Skeletal muscle tissue (tissue), 4 donors: ENCODE results near the gene RSPH1. TPM values are rescaled to one million over a fixed set of nuclear protein-coding genes. Genes with fewer than 3 reads are reported as not detected.

Experiments used
- H3K27ac ChIP-seq: one replicate; pipeline ENCODE4 v1.7.0; 2013; ENCODE audit warnings: mild to moderate bottlenecking, low read depth, low read length, inconsistent platforms
- H3K27me3 ChIP-seq, 3 donors: one replicate each; pipeline ENCODE4 v1.7.0; 2013; ENCODE audit warnings: low read length in 3 of 3; ENCODE audit not compliant: control insufficient read depth in 3 of 3, insufficient read depth in 3 of 3
- H3K36me3 ChIP-seq, 3 donors: one replicate each; pipeline ENCODE4 v1.7.0; 2013; ENCODE audit warnings: low read length in 3 of 3; ENCODE audit not compliant: control insufficient read depth in 3 of 3, insufficient read depth in 3 of 3
- H3K4me1 ChIP-seq, 3 donors: one replicate each; pipeline ENCODE4 v1.7.0; 2013; ENCODE audit warnings: low read length in 3 of 3, mild to moderate bottlenecking in 3 of 3; ENCODE audit not compliant: control insufficient read depth in 3 of 3, insufficient read depth in 3 of 3
- H3K4me3 ChIP-seq, 3 donors: one replicate each; pipeline ENCODE4 v1.7.0; 2013; ENCODE audit warnings: low read length in 3 of 3
- H3K9ac ChIP-seq, 3 donors: one replicate each; pipeline ENCODE4 v1.7.0; 2013; ENCODE audit warnings: low read length in 3 of 3, mild to moderate bottlenecking in 3 of 3, moderate library complexity in 2 of 3, low read depth in 1 of 3
- H3K9me3 ChIP-seq, 3 donors: one replicate each; pipeline ENCODE4 v1.7.0; 2013; ENCODE audit warnings: low read length in 3 of 3; ENCODE audit not compliant: control insufficient read depth in 3 of 3
- total RNA-seq: library from RNA; depleted of rRNA; stranded (reverse); fragments of >200 nt; gene quantifications from one replicate; pipeline ENCODE4 v1.2.3, GENCODE V29; 2014
- donor health status: Osteomylitis.

RSPH1 gene
- total RNA-seq, 1 donor from 2014 or later = not detected

GRCh38 chr21:42490720-42491119 is 5.3 kb downstream of the RSPH1 start:
- Histone ChIP-seq H3K4me3 (no peak overlapping the region), H3K36me3 (no peaks in the 10 kb centered on the region), H3K9me3 (no peaks in the 10 kb centered on the region), H3K27me3 (peaks cover 0 to 6% (median 3%) of the 10 kb centered on the region in 3 donors), H3K9ac (no peak overlapping the region), H3K4me1 (peaks cover 4 to 5% (median 5%) of the 10 kb centered on the region in 3 donors), H3K27ac (no peak overlapping the region)

GRCh38 chr21:42489991-42490390 is 6.0 kb downstream of the RSPH1 start:
- Histone ChIP-seq H3K9ac (no peak overlapping the region), H3K4me3 (no peak overlapping the region), H3K9me3 (no peaks in the 10 kb centered on the region), H3K27ac (no peak overlapping the region), H3K36me3 (no peaks in the 10 kb centered on the region), H3K4me1 (no peaks in the 10 kb centered on the region), H3K27me3 (peaks cover 0 to 7% (median 3%) of the 10 kb centered on the region in 3 donors)

DNA sequence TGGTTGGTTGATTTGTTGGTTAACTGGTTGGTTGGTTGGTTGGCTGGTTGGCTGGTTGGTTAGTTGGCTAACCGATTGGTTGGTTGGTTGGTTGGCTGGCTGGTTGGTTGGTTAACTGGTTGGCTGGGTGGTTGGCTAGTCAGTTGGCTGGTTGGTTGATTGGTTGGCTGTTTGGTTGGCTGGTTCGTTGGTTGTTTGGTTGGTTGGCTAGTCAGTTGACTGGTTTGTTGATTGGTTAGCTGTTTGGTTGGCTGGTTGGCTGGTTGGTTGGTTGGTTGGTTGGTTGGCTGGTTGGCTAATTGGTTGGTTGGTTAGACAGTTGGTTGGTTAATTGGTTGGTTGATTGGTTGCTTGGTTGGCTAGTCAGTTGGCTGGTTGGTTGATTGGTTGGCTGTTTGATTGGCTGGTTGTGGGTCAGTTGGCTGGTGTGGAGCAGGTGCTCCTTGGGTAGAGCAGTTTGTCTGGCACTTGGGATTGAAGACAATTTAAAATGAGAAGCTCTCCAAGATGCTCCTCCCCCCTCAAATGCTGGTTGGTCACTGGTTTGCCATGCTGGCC is 6.9 kb downstream of the RSPH1 start:
- Histone ChIP-seq H3K36me3 (no peaks in the 10 kb centered on the region), H3K9ac (no peak overlapping the region), H3K9me3 (no peaks in the 10 kb centered on the region), H3K4me1 (no peaks in the 10 kb centered on the region), H3K4me3 (no peak overlapping the region), H3K27me3 (peaks cover 0 to 7% (median 3%) of the 10 kb centered on the region in 3 donors), H3K27ac (no peak overlapping the region)

DNA sequence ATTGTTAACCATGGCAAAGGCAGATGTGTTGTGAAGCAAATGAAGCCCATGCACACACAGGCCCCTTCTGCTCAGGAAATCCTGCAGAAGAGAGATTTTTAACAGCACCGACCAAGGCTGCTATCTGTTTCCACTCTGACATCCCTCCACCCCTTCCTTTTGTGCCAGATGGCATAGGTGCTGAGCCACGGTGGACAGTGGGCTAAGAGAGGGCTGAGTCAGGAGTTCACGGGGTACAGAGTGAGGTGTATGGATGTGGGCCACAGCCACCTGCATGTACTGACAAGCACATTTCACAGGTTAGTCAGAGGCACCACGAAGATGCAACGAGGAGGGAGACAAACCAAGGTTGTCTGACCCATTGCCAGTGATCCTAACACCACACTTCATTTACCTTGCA is 9.5 kb downstream of the RSPH1 start:
- Histone ChIP-seq H3K4me1 (no peaks in the 10 kb centered on the region), H3K9ac (no peak overlapping the region), H3K27ac (no peak overlapping the region), H3K4me3 (no peak overlapping the region), H3K9me3 (no peaks in the 10 kb centered on the region), H3K36me3 (no peaks in the 10 kb centered on the region), H3K27me3 (peaks cover 0 to 7% (median 3%) of the 10 kb centered on the region in 3 donors)

DNA sequence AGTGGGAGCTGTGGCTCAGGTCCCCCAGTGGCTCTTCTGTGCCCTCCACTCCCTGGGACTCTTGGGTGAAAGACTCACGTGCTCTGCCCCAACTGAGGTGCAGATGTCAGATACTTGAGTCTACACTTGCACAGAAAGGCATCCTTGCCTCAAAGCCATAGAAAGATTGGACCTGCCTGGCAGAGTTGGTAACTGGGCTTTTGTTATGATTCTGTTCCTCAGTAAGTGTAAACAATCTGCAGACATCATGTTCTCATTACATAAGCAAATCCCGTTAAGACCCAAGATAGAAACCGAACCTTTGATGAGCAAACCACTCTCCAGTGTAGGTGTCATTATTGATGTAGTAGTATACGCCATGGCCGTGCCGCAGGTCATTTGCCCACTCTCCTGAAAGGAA is 10.0 kb downstream of the RSPH1 start:
- H3K9ac ChIP-seq = no peak overlapping the region
- no peak overlapping the region for H3K27ac ChIP-seq
- H3K36me3 ChIP-seq = no peaks in the 10 kb centered on the region
- no peaks in the 10 kb centered on the region for H3K9me3 ChIP-seq
- H3K4me1 ChIP-seq = no peaks in the 10 kb centered on the region
- H3K4me3 ChIP-seq = no peak overlapping the region
- H3K27me3 ChIP-seq = peaks cover 0 to 7% (median 3%) of the 10 kb centered on the region in 3 donors

GRCh38 chr21:42484966-42485365 is 11.1 kb downstream of the RSPH1 start:
- Histone ChIP-seq H3K9ac (no peak overlapping the region), H3K36me3 (no peaks in the 10 kb centered on the region), H3K4me3 (no peak overlapping the region), H3K27me3 (peaks cover 0 to 7% (median 3%) of the 10 kb centered on the region in 3 donors), H3K27ac (no peak overlapping the region), H3K9me3 (no peaks in the 10 kb centered on the region), H3K4me1 (no peaks in the 10 kb centered on the region)

DNA sequence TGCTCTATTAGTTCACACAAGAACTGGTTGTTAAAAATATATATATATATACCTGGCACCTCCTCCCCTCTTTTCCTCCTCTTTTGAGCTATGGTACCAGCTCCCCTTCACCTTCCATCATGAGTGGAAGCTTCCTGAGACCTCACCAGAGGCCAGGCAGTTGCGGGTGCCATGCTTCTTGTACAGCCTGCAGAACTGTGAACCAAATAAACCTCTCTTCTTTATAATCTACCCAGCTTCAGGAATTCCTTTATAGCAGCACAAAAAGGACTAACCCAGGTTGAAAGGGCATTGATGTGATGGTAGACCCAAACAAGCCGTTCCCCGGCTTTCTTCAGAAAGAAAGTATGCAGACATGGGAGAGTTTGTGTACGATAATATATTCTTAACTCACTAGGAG is 14.9 kb downstream of the RSPH1 start:
- Histone ChIP-seq H3K4me1 (no peaks in the 10 kb centered on the region), H3K9me3 (no peaks in the 10 kb centered on the region), H3K27me3 (peaks cover 0 to 7% (median 3%) of the 10 kb centered on the region in 3 donors), H3K4me3 (no peak overlapping the region), H3K36me3 (no peaks in the 10 kb centered on the region), H3K27ac (no peak overlapping the region), H3K9ac (no peak overlapping the region)

- no peaks in the 10 kb centered on the region for H3K36me3 ChIP-seq
- no peaks in the 10 kb centered on the region for H3K9me3 ChIP-seq
- no peak overlapping the region for H3K4me3 ChIP-seq
- H3K27ac ChIP-seq = no peak overlapping the region
- no peak overlapping the region for H3K9ac ChIP-seq
- H3K27me3 ChIP-seq = peaks cover 0 to 3% (median 3%) of the 10 kb centered on the region in 3 donors
- no peaks in the 10 kb centered on the region for H3K4me1 ChIP-seq
These were observed 15.3 kb downstream of the RSPH1 start for GRCh38 chr21:42480736-42481135.

- Histone ChIP-seq H3K4me1 (no peaks in the 10 kb centered on the region), H3K9ac (no peak overlapping the region), H3K36me3 (no peaks in the 10 kb centered on the region), H3K9me3 (no peaks in the 10 kb centered on the region), H3K4me3 (no peak overlapping the region), H3K27ac (no peak overlapping the region), H3K27me3 (peaks cover 0 to 3% (median 0%) of the 10 kb centered on the region in 3 donors)
These were observed 16.4 kb downstream of the RSPH1 start for GRCh38 chr21:42479582-42479981.

GRCh38 chr21:42478504-42478903 is 17.5 kb downstream of the RSPH1 start:
- Histone ChIP-seq H3K27ac (no peak overlapping the region), H3K9ac (no peak overlapping the region), H3K36me3 (no peaks in the 10 kb centered on the region), H3K4me3 (no peak overlapping the region), H3K27me3 (peaks cover 0 to 3% (median 0%) of the 10 kb centered on the region in 3 donors), H3K4me1 (no peaks in the 10 kb centered on the region), H3K9me3 (no peaks in the 10 kb centered on the region)
